K562 (cell line): ENCODE results near the gene RGS7. TPM values are rescaled to one million over a fixed set of nuclear protein-coding genes. Genes with fewer than 3 reads are reported as not detected.

Experiments used
- ATAC-seq: fragments of 200-7000 bp; cut with Tn5 transposase; 3 replicates; pipeline ENCODE4 v1.9.1; 2020; ENCODE audit warnings: moderate library complexity
- BruUV-seq: library from RNA; stranded (reverse); fragments of 400-500 nt; replicated peaks from 2 replicates; lab custom pipeline; 2021; lab: Mats Ljungman, UMichigan
- CTCF ChIA-PET: fragments of 300-600 bp; formaldehyde crosslinking; extraction: SDS; loops from one replicate; lab custom pipeline; 2021; ENCODE audit warnings: low intra/inter-chr PET ratio; lab: Yijun Ruan, JAX
- POLR2A ChIA-PET: fragments of 300-600, 350-650 bp; sonication (Branson Sonifier 250); formaldehyde crosslinking; extraction: SDS; loops from one replicate; lab custom pipeline; 2021; ENCODE audit warnings: antibody characterized with exemption, inconsistent platforms; lab: Yijun Ruan, JAX
- DNase-seq, 4 experiments: peaks; one replicate each; pipeline versions ENCODE4 v3.0.0 to v3.0.0-alpha.2; 2011 to 2018; ENCODE audit warnings: low spot score in 3 of 4, mixed read lengths in 3 of 4; ENCODE audit errors: extremely low read depth in 1 of 4
- FAIRE-seq: peaks from 2 replicates; lab custom pipeline; 2011; peaks lifted over from hg19 to GRCh38; lab: Jason Lieb, UNC
- H2AFZ ChIP-seq: 2 replicates; pipeline ENCODE4 v1.6.0; 2011; ENCODE audit warnings: low read depth, low read length, control low read depth, inconsistent platforms
- H3K27ac ChIP-seq: fragments of 200-600 bp; 3 replicates; pipeline ENCODE4 v1.8.0; 2011; ENCODE audit warnings: low read depth, mild to moderate bottlenecking, control low read depth, inconsistent platforms, low read length, moderate library complexity, mixed read lengths; ENCODE audit errors: extremely low read depth
- H3K27me3 ChIP-seq, 2 experiments: fragments of 300-600 bp in 1 of 2; 2 replicates in 1 of 2; 3 replicates in 1 of 2; pipeline versions ENCODE4 v1.6.0 to v1.8.0; 2011; ENCODE audit warnings: inconsistent platforms in 2 of 2, low read length in 2 of 2, mild to moderate bottlenecking in 1 of 2, mixed read lengths in 1 of 2, moderate library complexity in 1 of 2; ENCODE audit not compliant: control insufficient read depth in 2 of 2, insufficient read depth in 2 of 2
- H3K36me3 ChIP-seq: fragments of 300-600 bp; 3 replicates; pipeline ENCODE4 v1.8.0; 2011; ENCODE audit warnings: mild to moderate bottlenecking, low read length, inconsistent platforms; ENCODE audit not compliant: control insufficient read depth, insufficient read depth
- H3K4me1 ChIP-seq, 2 experiments: fragments of 200-600 bp in 1 of 2; replicated peaks in 1 of 2; 2 replicates in 1 of 2; 3 replicates in 1 of 2; pipeline versions ENCODE4 v1.5.1 to v1.8.0; 2011; ENCODE audit warnings: inconsistent platforms in 2 of 2, low read length in 2 of 2, mild to moderate bottlenecking in 1 of 2, mixed read lengths in 1 of 2, moderate library complexity in 1 of 2; ENCODE audit not compliant: control insufficient read depth in 2 of 2, insufficient read depth in 2 of 2
- H3K4me2 ChIP-seq: 2 replicates; pipeline ENCODE4 v1.6.1; 2011; ENCODE audit warnings: low read length, control low read depth, inconsistent platforms, mixed read lengths; ENCODE audit not compliant: insufficient read depth
- H3K4me3 ChIP-seq: fragments of 200-600 bp; sonication (generic), shearing (Covaris generic); 2 replicates; pipeline ENCODE4 v1.5.1; 2016; ENCODE audit warnings: control low read depth, inconsistent platforms
- H3K79me2 ChIP-seq: fragments of 200-600 bp; 3 replicates; pipeline ENCODE4 v1.8.0; 2011; ENCODE audit warnings: low read length, inconsistent platforms; ENCODE audit not compliant: control insufficient read depth, insufficient read depth
- H3K9ac ChIP-seq, 2 experiments: 2 replicates each; pipeline versions ENCODE4 v1.6.0 to v1.6.1; 2011; ENCODE audit warnings: low read depth in 2 of 2, low read length in 2 of 2, control low read depth in 1 of 2, inconsistent platforms in 1 of 2, mild to moderate bottlenecking in 1 of 2, mixed read lengths in 1 of 2; ENCODE audit not compliant: insufficient read depth in 1 of 2
- H3K9me1 ChIP-seq: one replicate; pipeline ENCODE4 v1.6.0; 2011; ENCODE audit warnings: inconsistent platforms, mild to moderate bottlenecking, low read length, moderate library complexity; ENCODE audit not compliant: control insufficient read depth, insufficient read depth
- H3K9me3 ChIP-seq: replicated peaks from 2 replicates; pipeline ENCODE4 v1.5.1; 2011; ENCODE audit warnings: low read depth, low read length, inconsistent platforms; ENCODE audit not compliant: control insufficient read depth, insufficient read depth
- H4K20me1 ChIP-seq: replicated peaks from 2 replicates; pipeline ENCODE4 v1.6.1; 2011; ENCODE audit warnings: low read length, inconsistent platforms, mixed read lengths; ENCODE audit not compliant: control insufficient read depth, insufficient read depth
- IRF1 ChIP-seq: sonication (generic); formaldehyde crosslinking; IDR thresholded peaks from 2 replicates; pipeline ENCODE4 v1.8.0; 2022; ENCODE audit warnings: missing genetic modification reagents, mild to moderate bottlenecking, borderline replicate concordance
- ZC3H11A ChIP-seq: IDR thresholded peaks from 2 replicates; pipeline ENCODE4 v1.6.1; 2012; ENCODE audit warnings: low read depth, low read length, improper control_type of control experiment
- ZNF184 ChIP-seq: sonication (generic); formaldehyde crosslinking; IDR thresholded peaks from 2 replicates; pipeline ENCODE4 v1.5.0; 2020; ENCODE audit warnings: missing genetic modification reagents
- ZNF224 ChIP-seq: sonication (generic); formaldehyde crosslinking; IDR thresholded peaks from 2 replicates; pipeline ENCODE4 v1.8.0; 2022; ENCODE audit warnings: mild to moderate bottlenecking, missing genetic modification reagents
- WGBS: fragments of 100-300 bp; shearing (Covaris generic); methylation state at CpG from one replicate; pipeline ENCODE4 v1.1.6; 2016; ENCODE audit warnings: low coverage, mixed read lengths; ENCODE audit not compliant: insufficient coverage; ENCODE audit errors: missing lambda C conversion rate; 5-methylcytosine and 5-hydroxymethylcytosine counted together
- in situ Hi-C: fragments of 300-500 bp; cut with MboI; formaldehyde crosslinking; loops from 4 replicates; pipeline ENCODE4 v1.15.0; 2018; ENCODE audit warnings: inconsistent platforms, mixed read lengths
- intact Hi-C: fragments of 100-400 bp; cut with micrococcal nuclease; formaldehyde crosslinking; loops from 2 replicates; pipeline ENCODE4 v1.14.2; 2022
- polyA plus RNA-seq, 8 experiments: library from polyadenylated mRNA; depleted of rRNA in 4 of 8; stranded (reverse) in 5 of 8; unstranded in 3 of 8; fragments of >200 nt; fragmentation: Nextera tagmentation in 2 of 8; fragmentation: Illumina TruSeq in 1 of 8; extraction: Ambion mirVana in 2 of 8; extraction: Trizol in 1 of 8; gene quantifications; 2 replicates each; pipeline versions ENCODE4 v1.2.1 to v1.2.3, GENCODE V29; 2011 to 2014; ENCODE audit warnings: inconsistent platforms in 1 of 8, missing spikeins in 1 of 8
- total RNA-seq, 7 experiments: library from RNA; depleted of rRNA in 6 of 7; stranded (reverse); fragments of >200 nt in 6 of 7; fragmentation: Illumina TruSeq in 2 of 7; extraction: Trizol in 2 of 7; gene quantifications; 2 replicates each; pipeline versions ENCODE4 v1.2.1 to v1.2.3, GENCODE V29; 2011 to 2021; ENCODE audit warnings: low replicate concordance in 1 of 7
- TF ChIP-seq, protein P1 (sequence below), 2 experiments: fragments of 200-800 bp in 1 of 2; sonication (Bioruptor generic) in 1 of 2; sonication (generic) in 1 of 2; formaldehyde crosslinking in 1 of 2; IDR thresholded peaks in 1 of 2; conservative IDR thresholded peaks in 1 of 2; 2 replicates each; pipeline versions ENCODE4 v1.5.0 to v1.6.1; 2016 to 2020; ENCODE audit warnings: missing compliant biosample characterization in 1 of 2, missing genetic modification characterization in 1 of 2, missing genetic modification reagents in 1 of 2

Gene RGS7
- total and polyA plus RNA-seq, 9 of the 15 experiments (the other 6 are each of a cell fraction or from before 2014, with no cell fraction given): not detected

GRCh38 chr1:240956020-240956419, 401.0 kb downstream of the RGS7 start:
- Histone ChIP-seq H2AFZ (no peak overlapping the region), H3K9me1 (no peaks in the 10 kb centered on the region), H3K27ac (no peak overlapping the region), H3K9me3 (no peaks in the 10 kb centered on the region), H3K9ac (no peak overlapping the region), H3K4me1 (no peaks in the 10 kb centered on the region), H3K79me2 (no peaks in the 10 kb centered on the region), H3K27me3 (no peaks in the 10 kb centered on the region), H3K36me3 (no peaks in the 10 kb centered on the region), H3K4me3 (no peak overlapping the region), H4K20me1 (no peaks in the 10 kb centered on the region), H3K4me2 (no peak overlapping the region)
- intact Hi-C loops (no loop called here), in situ Hi-C loops (no loop called here)
- 0% methylated on average over 2 of the region's 2 CpGs for WGBS
- ChIA-PET POLR2A (no interaction called here), CTCF (no interaction called here)
- no peak for TF ChIP-seq IRF1 (CRISPR knock-in tag)
- TF ChIP-seq, protein P1, sequence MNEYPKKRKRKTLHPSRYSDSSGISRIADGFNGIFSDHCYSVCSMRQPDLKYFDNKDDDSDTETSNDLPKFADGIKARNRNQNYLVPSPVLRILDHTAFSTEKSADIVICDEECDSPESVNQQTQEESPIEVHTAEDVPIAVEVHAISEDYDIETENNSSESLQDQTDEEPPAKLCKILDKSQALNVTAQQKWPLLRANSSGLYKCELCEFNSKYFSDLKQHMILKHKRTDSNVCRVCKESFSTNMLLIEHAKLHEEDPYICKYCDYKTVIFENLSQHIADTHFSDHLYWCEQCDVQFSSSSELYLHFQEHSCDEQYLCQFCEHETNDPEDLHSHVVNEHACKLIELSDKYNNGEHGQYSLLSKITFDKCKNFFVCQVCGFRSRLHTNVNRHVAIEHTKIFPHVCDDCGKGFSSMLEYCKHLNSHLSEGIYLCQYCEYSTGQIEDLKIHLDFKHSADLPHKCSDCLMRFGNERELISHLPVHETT (CRISPR knock-in tag; conservative IDR thresholded peaks at IDR 0.05 in 1 of 2, IDR thresholded peaks at IDR 0.05 in 1 of 2): no peak
- no peak for TF ChIP-seq ZC3H11A
- no peak for TF ChIP-seq ZNF224 (CRISPR knock-in tag)
- TF ChIP-seq ZNF184 (CRISPR knock-in tag): no peak
- no peak for FAIRE-seq
- no TSS peak for BruUV-seq
- DNase-seq: no peak
- ATAC-seq: no peak
